GM20000 (cell line): ENCODE measurements around the gene BCAN.

Experiments
- DNase-seq: peaks from one replicate; pipeline ENCODE4 v3.0.0; 2012; ENCODE audit warnings: low spot score
- TF ChIP-seq, protein P1 (sequence below): IDR thresholded peaks from 2 replicates; pipeline ENCODE4 v1.5.1; 2012; ENCODE audit warnings: mild to moderate bottlenecking, control low read depth; ENCODE audit errors: extremely low read depth, missing control alignments

The BCAN gene

DNA sequence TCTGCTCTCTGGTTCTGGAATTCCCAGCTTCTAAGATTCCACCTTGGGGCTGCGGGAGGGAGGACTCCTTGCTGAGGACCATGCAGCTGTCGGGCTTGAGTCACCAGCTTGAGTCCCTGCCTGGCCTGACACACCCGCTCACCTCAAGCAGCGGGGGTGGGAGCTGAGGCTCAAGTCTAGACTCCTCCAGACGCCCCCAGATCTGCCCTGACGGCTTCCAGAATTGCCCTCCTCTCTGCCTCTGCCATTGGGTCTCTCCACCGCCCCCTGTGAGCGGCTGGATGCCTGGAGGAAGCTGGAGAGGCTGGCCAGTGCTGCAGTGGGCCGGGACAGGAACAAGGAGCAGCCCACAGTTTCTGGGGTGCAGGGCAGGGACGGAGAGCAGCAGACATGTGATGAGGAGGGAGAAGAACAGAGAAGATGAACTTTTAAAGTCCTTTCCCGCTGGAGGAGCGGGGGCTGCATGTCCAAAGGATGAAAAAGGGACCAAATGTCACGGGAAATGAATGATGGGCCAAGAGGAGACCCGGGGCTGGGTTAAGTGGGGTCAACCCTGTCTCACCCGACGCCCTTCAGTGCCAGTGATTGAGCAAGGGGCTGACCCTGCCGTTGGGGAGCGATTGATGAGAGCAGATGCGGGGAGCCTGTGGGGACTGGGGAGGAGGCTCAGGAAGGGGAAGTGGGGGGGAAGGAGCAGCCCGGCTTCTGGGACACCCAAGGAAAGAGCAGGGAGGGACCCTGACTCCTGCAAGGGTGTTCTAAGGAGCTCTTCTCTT, 49.9 kb downstream of the BCAN start:
- TF ChIP-seq, protein P1, sequence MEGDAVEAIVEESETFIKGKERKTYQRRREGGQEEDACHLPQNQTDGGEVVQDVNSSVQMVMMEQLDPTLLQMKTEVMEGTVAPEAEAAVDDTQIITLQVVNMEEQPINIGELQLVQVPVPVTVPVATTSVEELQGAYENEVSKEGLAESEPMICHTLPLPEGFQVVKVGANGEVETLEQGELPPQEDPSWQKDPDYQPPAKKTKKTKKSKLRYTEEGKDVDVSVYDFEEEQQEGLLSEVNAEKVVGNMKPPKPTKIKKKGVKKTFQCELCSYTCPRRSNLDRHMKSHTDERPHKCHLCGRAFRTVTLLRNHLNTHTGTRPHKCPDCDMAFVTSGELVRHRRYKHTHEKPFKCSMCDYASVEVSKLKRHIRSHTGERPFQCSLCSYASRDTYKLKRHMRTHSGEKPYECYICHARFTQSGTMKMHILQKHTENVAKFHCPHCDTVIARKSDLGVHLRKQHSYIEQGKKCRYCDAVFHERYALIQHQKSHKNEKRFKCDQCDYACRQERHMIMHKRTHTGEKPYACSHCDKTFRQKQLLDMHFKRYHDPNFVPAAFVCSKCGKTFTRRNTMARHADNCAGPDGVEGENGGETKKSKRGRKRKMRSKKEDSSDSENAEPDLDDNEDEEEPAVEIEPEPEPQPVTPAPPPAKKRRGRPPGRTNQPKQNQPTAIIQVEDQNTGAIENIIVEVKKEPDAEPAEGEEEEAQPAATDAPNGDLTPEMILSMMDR: no peak
- no peak for DNase-seq

DNA sequence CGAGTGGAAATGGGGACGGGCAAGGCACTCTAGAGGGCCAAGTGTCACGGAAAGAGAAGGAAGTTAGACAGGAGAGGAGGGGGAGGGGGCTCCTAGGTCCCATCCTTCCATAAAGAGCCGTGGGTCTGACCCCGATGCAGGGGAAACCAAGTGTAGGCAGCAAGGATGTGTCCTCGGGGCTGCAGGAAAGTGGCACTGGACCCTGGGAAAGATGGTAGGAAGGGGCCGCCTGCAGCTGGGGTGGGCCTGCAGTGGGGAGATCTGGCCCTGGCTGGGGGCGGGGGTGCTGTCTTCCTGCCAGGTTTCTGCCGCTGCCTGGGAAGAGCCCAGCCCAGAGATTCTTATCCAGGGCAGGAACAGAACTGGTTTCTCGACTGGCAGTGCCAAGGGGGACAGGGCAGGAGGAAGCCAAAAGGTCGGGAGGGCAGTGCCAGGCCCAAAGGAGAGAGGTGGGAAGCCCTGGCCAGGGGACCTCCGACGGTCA, 50.6 kb downstream of the BCAN start:
- TF ChIP-seq, protein P1: no peak

DNA sequence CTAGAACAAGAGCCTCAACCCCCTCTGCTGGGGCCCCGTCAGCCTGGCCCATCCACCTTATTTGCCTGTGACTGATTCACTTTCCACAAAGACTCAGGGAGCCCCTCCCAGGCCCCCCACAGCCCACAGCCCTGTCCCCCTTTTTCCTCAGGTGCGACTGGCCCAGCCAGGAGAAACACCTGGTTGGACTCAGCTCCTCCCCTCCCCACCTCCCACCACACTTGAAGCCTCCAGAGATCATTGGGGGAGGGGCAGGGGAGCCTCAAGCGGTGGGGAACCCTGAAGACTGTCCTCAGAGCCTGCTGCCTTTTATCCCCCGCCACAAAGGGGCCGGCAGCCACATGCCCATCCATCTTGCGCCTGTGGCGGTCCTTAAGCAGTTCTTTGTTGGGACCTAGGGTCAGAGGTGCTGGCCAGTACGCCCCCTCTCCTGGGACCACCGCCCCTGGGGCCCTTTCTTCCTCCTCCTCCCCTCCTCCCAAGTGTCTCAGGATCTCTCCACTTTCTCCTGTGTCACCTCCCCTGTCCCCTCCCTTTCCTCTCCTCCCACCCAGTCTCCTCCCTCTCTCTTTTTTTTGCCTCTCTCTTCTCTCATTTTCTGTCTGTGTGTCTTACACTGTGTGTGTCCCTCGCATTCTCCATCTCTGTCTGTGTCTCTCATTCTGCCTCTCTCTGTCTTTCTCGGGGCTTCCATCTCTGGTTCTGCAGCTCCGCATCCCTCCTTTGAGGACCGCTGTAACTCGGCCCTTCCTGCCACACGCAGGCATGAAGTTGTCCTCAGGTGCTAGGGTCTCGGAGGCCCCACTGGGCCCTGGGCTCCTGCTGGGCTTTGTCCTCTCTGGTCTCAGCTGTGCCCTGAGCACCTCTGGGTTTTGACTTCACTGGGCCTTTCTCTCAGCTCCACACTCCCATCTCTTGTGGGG, 51.3 kb downstream of the BCAN start:
- TF ChIP-seq, protein P1: no peak
- DNase-seq: no peak

More for the DNA sequence above, 50.6 kb downstream of the BCAN start:
- DNase-seq: no peak

DNA sequence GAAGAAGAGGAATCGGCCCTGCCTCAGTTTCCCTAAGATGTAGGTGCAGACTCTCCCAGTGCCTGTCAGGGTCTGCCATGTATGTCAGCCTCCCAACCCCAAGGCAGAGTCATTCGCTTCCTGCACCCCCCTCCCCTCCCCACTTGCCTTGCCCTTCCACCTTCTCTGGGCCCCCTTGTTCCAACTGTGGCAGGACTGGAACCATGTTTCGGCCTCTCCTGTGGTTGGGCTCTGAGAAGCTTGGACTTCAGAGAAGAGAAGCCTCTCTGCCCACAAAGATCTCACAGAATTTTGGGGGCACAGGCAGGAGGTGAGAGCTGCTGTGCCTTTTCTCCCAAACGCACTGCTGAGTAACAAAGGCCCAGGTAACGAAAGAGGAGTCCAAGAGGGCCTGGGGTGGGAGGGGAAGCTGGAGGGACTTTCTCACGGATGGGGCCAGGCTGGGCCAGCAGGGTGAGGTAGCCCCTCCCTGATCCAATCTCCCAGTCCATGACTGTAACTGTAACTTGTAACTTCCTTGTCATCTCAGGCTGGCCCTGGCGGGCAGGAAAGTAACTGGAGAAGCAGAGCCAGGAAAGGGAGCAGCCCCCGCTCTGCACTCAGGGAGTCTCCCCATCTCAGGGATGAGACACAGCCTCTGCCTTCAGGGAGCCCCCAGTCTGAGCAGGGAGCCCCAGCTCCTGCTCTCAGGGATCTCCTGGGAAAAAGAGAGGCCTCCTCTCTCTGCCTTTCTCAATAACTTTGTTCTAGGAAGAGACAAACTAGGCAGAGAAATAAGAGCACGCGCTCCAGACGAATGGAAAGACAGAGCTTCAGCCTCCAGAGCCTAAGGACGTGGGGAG, 52.2 kb downstream of the BCAN start:
- TF ChIP-seq, protein P1: no peak
- DNase-seq: no peak

DNA sequence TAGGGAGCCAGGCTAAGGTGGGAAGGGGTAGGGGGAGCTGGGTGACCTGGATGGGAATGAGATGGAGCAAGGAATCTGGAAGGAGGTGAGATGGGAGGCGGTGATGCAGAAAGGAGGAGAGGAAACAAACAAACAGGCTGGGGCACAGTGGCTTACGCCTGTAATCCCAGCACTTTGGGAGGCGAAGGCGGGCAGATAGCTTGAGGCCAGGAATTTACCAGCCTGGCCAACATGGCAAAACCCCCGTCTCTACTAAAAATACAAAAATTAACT, 52.7 kb downstream of the BCAN start:
- DNase-seq: no peak
- TF ChIP-seq, protein P1: no peak

DNA sequence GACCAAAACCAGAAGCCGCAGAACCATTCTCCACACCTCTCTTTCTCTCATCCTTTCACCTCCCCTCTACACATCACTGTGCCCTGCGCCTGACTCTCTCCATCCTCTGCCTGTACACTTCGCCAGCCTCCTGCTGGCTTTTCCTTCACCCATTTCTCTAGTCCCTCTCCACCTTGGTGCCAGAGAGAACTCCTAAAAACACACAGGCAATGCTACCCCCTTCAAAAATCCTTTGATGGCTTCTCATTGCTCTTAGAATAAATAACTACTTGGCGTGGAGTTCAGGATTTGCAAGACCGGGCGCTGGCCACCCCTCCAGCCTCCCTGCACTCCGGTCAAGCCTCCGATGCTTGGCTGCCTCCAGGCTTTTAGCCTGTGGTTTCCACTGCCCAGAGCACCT, 54.8 kb downstream of the BCAN start:
- no peak for DNase-seq

More for the DNA sequence above, 54.8 kb downstream of the BCAN start:
- TF ChIP-seq, protein P1: no peak
